Dedifferentiated amniotic fluid mesenchymal stem cell (primary cell): ENCODE results near the gene ABCA1.
A peak's percentile ranks its signal among the peaks of the same experiment; 100 is the strongest.
"Not testable (repeated sequence)": the region's sequence is repeated elsewhere in the genome, so short reads cannot be mapped to it uniquely, and the experiment has no call there.

ENCODE experiments used
- DNase-seq: peaks from one replicate; pipeline ENCODE4 v3.0.0-alpha.2; 2016; ENCODE audit errors: extremely low spot score

Gene ABCA1

DNA sequence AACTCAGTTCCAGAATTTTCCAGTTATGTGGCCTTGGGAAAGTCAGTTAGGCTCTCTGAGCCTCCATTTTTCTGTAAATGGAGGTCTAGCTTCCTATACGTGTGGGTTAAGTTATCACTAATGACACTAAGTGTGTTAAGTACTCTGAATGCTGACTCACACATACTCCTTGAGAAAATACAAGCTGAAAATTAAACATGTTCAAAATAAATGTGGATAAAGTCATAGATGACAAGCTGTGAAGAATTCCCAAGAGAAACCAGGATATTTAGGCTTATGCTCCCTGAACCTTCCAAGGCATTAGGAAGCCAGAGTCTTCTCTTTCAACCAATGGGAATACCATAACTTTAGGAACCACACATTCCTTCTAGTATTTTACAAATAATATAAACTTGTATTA is 58.1 kb downstream of the ABCA1 start:
- no peak for DNase-seq

DNA sequence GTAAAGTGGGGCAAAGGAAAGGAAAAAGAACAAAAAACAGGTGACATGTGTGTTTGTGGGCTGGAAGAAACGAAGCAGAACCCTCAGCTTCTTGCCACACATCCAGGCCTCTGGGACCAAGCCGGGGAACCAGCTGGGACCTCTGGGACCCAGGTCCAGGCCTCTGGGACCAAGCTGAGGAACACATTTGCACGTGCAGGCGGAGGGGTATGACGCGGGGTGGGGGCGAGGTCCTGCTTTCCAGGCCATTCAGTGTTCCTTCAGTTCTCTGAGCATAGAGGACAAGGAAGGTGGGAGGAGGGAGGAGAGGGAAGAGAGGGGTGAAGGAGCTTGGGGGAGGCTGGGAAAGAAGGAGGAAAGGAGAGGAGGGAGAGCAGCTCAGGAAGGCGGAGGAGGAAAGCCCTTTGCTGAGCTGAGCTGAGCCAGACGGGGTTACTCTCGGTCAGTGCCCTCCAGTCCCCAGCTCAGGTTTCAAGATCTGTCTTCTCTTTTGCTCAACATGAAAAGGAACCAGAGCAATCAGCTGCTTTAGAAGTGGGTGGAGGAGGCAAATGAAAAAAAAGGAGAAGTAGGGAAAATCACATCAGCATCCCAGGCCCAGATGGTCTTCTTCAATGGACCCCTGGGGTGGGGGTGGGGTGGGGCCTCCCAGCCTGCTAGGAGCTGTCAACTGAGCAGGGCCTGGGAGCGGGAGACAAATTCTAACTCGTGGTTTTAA is 59.1 kb downstream of the ABCA1 start:
- DNase-seq, result peak; percentile 80

DNA sequence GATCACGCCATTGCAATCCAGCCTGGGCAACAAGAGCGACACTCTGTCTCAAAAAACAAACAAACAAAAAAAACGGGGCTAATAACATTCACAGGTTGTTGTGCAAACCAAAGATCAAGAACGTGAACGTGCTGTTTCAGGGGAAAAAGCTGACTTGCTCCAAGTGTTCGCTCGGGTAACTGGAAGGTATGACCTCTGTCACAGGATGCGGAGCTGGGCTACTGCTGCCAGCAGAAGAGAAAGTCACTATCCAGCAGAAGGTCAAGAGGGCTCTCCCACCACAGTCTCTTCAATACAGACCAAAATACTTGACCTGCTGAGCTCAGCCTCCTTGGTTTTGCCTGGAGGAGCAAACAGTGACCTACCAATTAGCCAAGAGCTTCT is 59.7 kb downstream of the ABCA1 start:
- no peak for DNase-seq

GRCh38 chr9:104866191-104866590 is 61.8 kb downstream of the ABCA1 start:
- DNase-seq, result no peak

- no peak for DNase-seq
These were observed 63.3 kb downstream of the ABCA1 start for GRCh38 chr9:104864675-104865104.

GRCh38 chr9:104863180-104863883 is 64.6 kb downstream of the ABCA1 start:
- DNase-seq, result peak; percentile 81

GRCh38 chr9:104861397-104861796 is 66.6 kb downstream of the ABCA1 start:
- no peak for DNase-seq

DNA sequence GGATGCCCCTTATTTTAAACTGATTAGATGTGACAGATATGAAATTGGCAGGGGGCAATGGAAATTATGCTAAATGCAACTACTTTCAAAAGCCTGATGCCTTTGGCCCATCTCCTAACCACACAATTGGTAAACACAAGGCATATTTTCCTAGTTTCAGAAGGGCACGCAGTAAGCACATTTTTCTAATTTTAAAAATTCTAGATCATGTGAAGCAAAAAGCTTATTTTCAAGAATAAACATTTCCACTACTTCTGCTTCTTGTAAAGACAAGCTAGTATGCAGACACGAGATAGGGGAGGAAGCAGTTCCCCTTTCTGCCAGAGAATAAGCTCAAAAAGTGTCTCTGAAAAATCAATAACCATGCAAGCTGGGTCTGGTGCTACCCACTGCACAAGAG is 67.7 kb downstream of the ABCA1 start:
- peak; percentile 80 for DNase-seq

DNA sequence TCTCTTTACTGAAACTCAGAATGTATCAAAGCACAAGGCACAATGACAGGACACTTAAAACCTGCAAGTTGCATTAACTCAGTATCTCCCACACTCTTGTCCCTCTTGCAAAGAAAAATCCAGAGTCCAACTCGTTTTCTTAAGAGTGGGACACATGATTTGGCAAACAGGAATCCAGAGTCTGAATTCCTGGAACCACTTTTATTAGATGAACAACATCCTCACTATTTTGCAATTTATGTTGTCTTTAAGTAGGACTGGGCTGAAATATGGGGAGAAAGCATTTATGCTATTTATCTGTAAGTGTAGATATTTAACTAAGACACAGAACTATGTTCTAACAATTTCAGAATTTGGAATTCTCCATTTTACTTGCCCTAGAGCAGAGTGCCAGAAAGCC is 69.1 kb downstream of the ABCA1 start:
- no peak for DNase-seq

DNA sequence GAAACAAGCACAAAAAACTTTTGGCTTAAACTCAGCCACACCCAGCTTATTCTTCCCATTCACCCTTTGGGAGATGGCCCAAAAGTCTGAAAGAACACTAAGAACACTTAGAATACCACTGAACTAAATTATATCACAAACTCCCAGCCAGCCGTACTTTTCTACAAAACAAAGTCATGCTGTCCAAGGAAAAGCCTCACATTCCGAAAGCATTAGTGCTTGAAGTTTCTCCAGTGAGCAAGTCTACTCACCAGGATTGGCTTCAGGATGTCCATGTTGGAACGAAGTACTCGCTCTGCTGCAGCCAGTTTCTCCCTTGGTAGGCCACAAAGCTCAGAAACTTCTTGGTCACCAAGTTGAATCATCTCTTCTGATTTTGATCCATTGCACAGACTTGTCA is 69.7 kb downstream of the ABCA1 start:
- DNase-seq, result peak; percentile 72

- no peak for DNase-seq
These were observed 71.5 kb downstream of the ABCA1 start for GRCh38 chr9:104856413-104856941.

DNA sequence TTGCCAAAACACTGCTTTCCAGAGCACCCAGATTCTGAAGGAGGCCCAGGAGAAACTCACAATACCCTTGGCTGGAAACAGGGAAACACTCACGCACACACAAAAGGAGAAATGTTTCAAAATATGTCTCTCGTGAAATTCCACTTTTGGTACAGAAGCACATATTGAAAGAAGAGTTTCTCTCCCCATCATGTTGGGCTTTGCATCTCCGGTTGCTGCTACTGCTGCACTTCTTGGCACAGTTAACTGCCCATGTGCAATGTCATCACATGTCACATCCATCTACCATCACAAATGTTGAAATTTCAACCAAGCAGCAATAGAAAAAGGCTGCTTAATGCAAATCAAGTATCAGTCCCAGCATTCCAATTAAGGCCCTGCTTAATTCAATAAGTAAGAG is 72.1 kb downstream of the ABCA1 start:
- no peak for DNase-seq

DNA sequence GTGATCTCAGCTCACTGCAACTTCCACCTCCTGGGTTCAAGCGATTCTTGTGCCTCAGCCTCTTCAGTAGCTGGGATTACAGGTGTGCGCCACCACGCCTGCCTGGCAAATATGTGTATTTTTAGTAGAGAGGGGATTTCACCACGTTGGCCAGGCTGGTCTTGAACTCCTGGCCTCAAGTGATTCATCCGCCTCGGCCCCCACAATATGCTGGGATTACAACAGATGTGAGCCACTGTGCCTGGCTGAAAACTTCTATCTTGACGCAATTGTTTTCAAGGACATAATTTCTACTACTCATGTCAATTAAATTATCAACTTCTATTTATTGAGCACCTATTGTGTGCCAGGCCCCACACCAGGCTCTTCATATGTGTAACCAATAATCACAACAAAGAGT is 72.7 kb downstream of the ABCA1 start:
- not testable (repeated sequence) for DNase-seq

DNA sequence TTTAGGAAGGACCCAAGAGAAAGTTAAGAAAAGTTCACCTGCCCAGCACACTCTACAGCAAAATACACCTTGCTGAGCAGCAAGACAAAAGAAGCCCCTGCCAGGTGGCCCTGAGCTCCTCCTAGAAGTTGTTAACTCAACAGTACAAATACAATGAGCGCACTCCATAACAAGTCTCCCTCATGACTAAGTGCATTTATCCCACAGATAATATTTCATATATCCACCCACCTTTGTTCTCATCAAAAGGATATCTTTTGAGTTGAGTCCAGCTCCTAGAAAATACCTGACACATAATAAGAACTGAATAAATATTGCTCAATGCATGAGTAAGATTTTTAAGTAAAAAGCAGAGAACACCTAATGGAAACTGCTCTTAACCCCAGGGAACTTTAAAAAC is 73.3 kb downstream of the ABCA1 start:
- no peak for DNase-seq

DNA sequence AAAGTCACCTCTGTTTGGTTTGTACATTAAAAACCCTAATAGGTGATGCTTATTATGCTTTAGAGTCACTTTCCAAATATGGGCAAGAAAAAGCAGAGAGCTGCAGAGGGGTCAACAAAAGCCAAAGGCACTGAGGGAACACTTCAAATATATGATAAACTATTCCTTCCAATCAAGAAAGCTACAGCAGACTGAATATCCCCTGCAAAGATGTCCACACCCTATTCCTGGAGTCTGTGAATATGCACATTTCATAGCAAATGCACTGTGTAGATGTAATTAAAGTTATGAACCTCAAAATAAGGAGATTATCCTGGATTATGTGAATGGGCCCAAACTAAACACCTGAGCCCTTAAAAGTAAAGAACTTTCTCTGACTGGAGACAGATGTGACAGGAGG is 74.3 kb downstream of the ABCA1 start:
- no peak for DNase-seq

DNA sequence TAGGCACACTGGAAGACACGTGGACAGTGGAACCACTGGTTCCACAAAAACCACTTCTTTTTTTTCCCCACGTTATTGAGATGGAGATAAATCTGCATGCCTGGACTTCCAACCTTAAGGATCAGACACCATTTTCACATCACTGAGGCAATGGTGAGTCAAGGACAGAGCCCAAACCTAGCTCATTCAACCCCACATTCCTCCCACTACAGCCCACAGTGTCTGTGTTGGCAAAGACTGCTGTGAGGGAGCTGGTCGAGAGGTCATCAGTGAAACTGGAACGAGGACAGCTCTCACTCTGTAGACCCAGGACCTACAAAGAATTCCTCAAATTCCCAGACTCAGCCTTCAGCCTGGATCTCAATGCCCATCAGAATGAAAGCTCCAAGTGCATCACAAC is 74.8 kb downstream of the ABCA1 start:
- DNase-seq, result no peak

DNA sequence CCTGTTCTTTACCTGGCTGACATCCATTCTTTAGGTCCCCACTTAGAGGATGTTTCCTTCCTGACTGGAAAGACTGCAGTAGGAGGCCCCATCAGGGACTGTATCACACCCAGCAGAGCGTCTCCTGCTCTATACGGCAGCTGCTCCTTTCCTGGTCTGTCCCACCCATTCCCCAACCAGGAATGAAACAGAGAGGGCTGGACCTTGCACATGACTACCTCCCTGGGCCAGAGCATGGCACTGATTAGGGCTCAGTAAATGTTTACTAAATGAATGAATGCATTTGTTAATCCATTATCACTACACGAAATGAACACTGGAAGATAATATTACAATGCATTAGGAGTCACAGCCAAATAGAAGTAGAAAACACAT is 76.4 kb downstream of the ABCA1 start:
- no peak for DNase-seq

DNA sequence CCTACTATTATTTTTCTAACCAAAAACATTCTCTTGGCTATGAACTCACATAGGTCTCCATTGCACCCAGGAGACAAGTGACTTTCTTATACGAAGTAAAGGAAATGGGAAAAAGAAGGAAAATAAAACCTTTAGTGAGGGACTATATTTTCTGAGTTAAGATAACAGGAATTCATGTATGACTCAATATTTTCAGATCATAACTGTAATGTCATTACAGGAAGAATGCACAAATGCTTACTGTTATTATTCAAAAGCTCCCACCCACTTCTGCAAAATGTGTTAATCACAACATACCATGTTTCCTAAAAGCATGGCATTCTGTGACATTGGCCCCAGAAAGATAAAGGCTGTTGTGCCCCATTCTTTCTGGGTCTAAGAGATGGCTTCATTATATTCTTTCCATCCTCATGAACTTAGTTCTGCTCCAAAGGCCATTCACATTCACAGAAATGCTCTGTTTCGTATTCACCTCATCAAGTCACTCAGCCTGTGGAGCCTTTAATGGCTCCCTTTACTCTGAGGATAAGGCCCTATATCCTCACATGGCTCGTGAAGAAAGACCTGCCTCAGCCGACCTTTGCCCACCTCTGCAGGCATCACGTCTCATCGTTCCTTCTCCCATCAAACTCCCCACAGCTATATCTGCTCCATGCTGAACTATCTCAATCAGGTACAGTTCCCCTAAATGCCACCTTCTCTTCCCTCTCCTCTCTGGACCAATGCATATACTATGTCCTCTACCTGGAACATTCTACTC is 77.0 kb downstream of the ABCA1 start:
- DNase-seq, result peak; percentile 19

DNA sequence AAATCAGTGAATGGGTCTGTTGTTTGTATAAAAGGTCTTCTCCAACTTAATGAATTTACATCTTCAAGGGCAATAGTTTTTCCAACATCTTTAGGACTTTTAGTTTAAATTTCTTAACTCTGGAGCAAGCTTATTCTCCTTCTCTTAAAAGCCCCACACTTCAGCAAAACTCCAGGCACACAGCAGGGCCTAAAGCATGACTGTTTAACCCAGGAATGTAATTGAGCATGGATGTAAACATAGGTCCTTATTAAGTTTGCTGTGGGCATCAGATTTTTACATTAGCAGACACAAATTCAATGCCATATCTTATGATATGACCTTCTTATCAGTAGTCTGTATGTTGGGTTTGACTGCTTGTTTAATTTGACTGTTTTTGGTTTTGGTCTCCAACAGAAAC is 78.9 kb downstream of the ABCA1 start:
- no peak for DNase-seq

DNA sequence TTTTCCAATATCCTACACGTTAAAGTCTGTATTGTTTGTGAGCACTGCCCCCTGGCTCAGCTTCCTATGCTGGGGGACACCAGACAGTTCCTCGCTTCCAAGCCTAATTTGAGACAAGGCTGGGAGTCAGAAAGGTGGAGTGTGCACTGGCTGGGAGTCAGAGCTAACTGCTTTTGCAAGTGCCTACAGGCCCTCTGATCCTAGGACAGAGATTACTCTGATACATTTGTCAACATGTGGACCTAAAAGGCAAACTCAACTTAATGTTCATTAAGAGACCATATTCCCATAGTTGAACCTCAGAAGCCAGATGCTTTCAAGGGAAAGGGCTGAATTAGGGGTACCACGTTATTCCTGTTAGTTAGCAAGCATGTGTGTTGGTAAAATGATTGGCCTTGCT is 83.2 kb downstream of the ABCA1 start:
- DNase-seq, result no peak

- no peak for DNase-seq
These were observed 84.2 kb downstream of the ABCA1 start for GRCh38 chr9:104843644-104844240.

- DNase-seq, result no peak
These were observed 85.3 kb downstream of the ABCA1 start for GRCh38 chr9:104842698-104843097.
